NCI-H345 treated with DMSO at 0.1 percent for 48 hours (cell line): Measurements from ENCODE around the gene UGT1A7.
"Not testable (repeated sequence)": the region's sequence is repeated elsewhere in the genome, so short reads cannot be mapped to it uniquely, and the experiment has no call there.

ENCODE experiments used
- DNase-seq: peaks from one replicate; lab custom pipeline; 2025; ENCODE audit not compliant: unreplicated experiment; lab: John Stamatoyannopoulos, UW

UGT1A7 gene

GRCh38 chr2:233681521-233682099 lies at the start of gene UGT1A7:
Gene UGT1A7, plus strand, starts transcription at chr2:233681901. Its CDS starts 37 bp downstream, at chr2:233681938.
- DNase-seq: no peak

GRCh38 chr2:233636306-233636705 lies 45.4 kb upstream of the UGT1A7 start, which contains the start of gene UGT1A10:
Gene UGT1A10, plus strand, starts transcription at chr2:233636448. Its CDS starts 75 bp downstream, at chr2:233636523.
- DNase-seq: not testable (repeated sequence)

GRCh38 chr2:233638836-233639235 lies 42.9 kb upstream of the UGT1A7 start:
- DNase-seq: no peak

GRCh38 chr2:233639860-233640259 lies 41.8 kb upstream of the UGT1A7 start:
- DNase-seq: no peak

GRCh38 chr2:233643128-233643527 lies 38.6 kb upstream of the UGT1A7 start:
- no peak for DNase-seq

- DNase-seq: not testable (repeated sequence)
Observed at GRCh38 chr2:233646033-233646432, 35.7 kb upstream of the UGT1A7 start.

- no peak for DNase-seq
Observed at GRCh38 chr2:233650981-233651380, 30.7 kb upstream of the UGT1A7 start.

GRCh38 chr2:233651430-233651829 lies 30.3 kb upstream of the UGT1A7 start:
- no peak for DNase-seq

- DNase-seq: no peak
Observed at GRCh38 chr2:233654501-233654900, 27.2 kb upstream of the UGT1A7 start.

- no peak for DNase-seq
Observed at GRCh38 chr2:233655043-233655442, 26.7 kb upstream of the UGT1A7 start.

GRCh38 chr2:233655943-233656342 lies 25.8 kb upstream of the UGT1A7 start:
- DNase-seq: not testable (repeated sequence)

- no peak for DNase-seq
Observed at GRCh38 chr2:233656443-233656842, 25.3 kb upstream of the UGT1A7 start.

GRCh38 chr2:233658610-233659009 lies 23.1 kb upstream of the UGT1A7 start:
- no peak for DNase-seq

- DNase-seq: no peak
Observed at GRCh38 chr2:233663911-233664310, 17.8 kb upstream of the UGT1A7 start.

- DNase-seq: no peak
Observed at GRCh38 chr2:233668605-233669260, 13.0 kb upstream of the UGT1A7 start.

- no peak for DNase-seq
Observed at GRCh38 chr2:233671290-233672161, 10.2 kb upstream of the UGT1A7 start, which contains the start of gene UGT1A9. Gene UGT1A9, plus strand, starts transcription at chr2:233671898. Its CDS starts 37 bp downstream, at chr2:233671935.

- DNase-seq: no peak
Observed at GRCh38 chr2:233672886-233673285, 8.8 kb upstream of the UGT1A7 start.

GRCh38 chr2:233673896-233674295 lies 7.8 kb upstream of the UGT1A7 start:
- no peak for DNase-seq

- DNase-seq: no peak
Observed at GRCh38 chr2:233674314-233674713, 7.4 kb upstream of the UGT1A7 start.

- DNase-seq: no peak
Observed at GRCh38 chr2:233674995-233675394, 6.7 kb upstream of the UGT1A7 start.

GRCh38 chr2:233676046-233676445 lies 5.7 kb upstream of the UGT1A7 start:
- no peak for DNase-seq

GRCh38 chr2:233679196-233679595 lies 2.5 kb upstream of the UGT1A7 start:
- no peak for DNase-seq
